HG02981 (cell line): ENCODE results near the gene CEP20.
"Not testable (repeated sequence)": the region's sequence is repeated elsewhere in the genome, so short reads cannot be mapped to it uniquely, and the experiment has no call there.

Experiments
- ATAC-seq: cut with Tn5 transposase; IDR thresholded peaks from one replicate; pipeline ENCODE4 v1.9.1; 2021; ENCODE audit warnings: mild to moderate bottlenecking, moderate library complexity; ENCODE audit not compliant: unreplicated experiment

The CEP20 gene

GRCh38 chr16:15858921-15859668 lies 29.3 kb downstream of the CEP20 start:
- ATAC-seq = no peak

GRCh38 chr16:15857724-15858560 lies 30.5 kb downstream of the CEP20 start:
- ATAC-seq = no peak

GRCh38 chr16:15856901-15857698 lies 31.3 kb downstream of the CEP20 start, which contains the start of gene MYH11:
Gene MYH11, minus strand, starts transcription at chr16:15857028. Its CDS starts 18,776 bp downstream, at chr16:15838252.
- no peak for ATAC-seq

- ATAC-seq = no peak
Observed at GRCh38 chr16:15856182-15856581, 32.2 kb downstream of the CEP20 start.

- peak; percentile 60 for ATAC-seq
Observed at GRCh38 chr16:15855704-15856003, 32.7 kb downstream of the CEP20 start.

GRCh38 chr16:15854906-15855703 lies 33.3 kb downstream of the CEP20 start:
- no peak for ATAC-seq

GRCh38 chr16:15854061-15854460 lies 34.3 kb downstream of the CEP20 start:
- ATAC-seq = no peak

- ATAC-seq = no peak
Observed at GRCh38 chr16:15853021-15853420, 35.4 kb downstream of the CEP20 start.

- not testable (repeated sequence) for ATAC-seq
Observed at GRCh38 chr16:15850555-15850954, 37.8 kb downstream of the CEP20 start.

GRCh38 chr16:15849209-15849981 lies 39.0 kb downstream of the CEP20 start:
- no peak for ATAC-seq

GRCh38 chr16:15847611-15848175 lies 40.7 kb downstream of the CEP20 start:
- no peak for ATAC-seq

GRCh38 chr16:15846510-15846909 lies 41.9 kb downstream of the CEP20 start:
- ATAC-seq = no peak

GRCh38 chr16:15843635-15844279 lies 44.6 kb downstream of the CEP20 start:
- ATAC-seq = no peak

- not testable (repeated sequence) for ATAC-seq
Observed at GRCh38 chr16:15839204-15839603, 49.2 kb downstream of the CEP20 start.

GRCh38 chr16:15837761-15838160 lies 50.6 kb downstream of the CEP20 start:
- no peak for ATAC-seq

- no peak for ATAC-seq
Observed at GRCh38 chr16:15836965-15837611, 51.3 kb downstream of the CEP20 start.

- no peak for ATAC-seq
Observed at GRCh38 chr16:15836074-15836473, 52.3 kb downstream of the CEP20 start.

- ATAC-seq = no peak
Observed at GRCh38 chr16:15835136-15835878, 53.1 kb downstream of the CEP20 start.
